Brain pericyte (primary cell): Measurements from ENCODE around the gene UQCRC2.
"Not testable (repeated sequence)": the region's sequence is repeated elsewhere in the genome, so short reads cannot be mapped to it uniquely, and the experiment has no call there.

Experiments used
- DNase-seq: peaks from one replicate; pipeline ENCODE4 v3.0.0-alpha.2; 2012; ENCODE audit warnings: low read depth, low spot score

Gene UQCRC2

DNA sequence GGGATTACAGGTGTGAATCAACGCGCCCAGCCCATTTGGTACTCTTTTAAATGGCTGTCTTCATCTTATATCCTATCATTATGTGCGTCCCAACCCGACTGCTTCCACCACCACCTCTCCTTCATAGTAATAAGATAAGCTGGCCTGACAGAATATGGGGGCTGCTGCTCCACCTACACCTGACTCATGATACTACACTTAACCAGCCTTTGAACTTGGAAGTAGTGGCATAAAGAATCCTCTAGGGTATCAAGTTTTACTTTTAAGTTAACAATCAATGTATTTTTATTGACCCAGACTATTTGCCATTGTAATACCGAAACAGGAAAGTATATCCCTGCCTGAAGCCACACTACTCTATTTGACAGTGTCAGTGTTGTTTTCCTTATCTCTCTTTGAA, 28.9 kb downstream of the UQCRC2 start:
- DNase-seq = no peak

DNA sequence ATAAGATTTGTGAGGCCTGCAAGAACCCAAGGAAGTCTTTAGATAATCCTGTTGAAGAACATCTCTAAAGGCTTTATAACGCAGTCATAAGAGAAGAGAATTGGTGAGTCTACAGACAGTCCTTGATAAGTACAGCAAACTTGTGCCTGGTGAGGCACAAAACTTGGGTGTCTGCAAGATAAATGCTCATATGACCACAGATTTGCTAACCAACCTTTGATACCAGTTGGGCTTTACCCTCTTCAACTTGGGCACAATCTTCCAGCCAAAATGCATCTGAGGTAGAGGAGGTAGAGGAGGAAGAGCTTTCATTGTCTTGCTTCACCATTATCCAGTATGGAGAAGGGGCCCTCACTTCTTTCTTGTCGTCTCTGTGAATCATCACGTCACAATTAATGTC, 30.9 kb downstream of the UQCRC2 start:
- no peak for DNase-seq

DNA sequence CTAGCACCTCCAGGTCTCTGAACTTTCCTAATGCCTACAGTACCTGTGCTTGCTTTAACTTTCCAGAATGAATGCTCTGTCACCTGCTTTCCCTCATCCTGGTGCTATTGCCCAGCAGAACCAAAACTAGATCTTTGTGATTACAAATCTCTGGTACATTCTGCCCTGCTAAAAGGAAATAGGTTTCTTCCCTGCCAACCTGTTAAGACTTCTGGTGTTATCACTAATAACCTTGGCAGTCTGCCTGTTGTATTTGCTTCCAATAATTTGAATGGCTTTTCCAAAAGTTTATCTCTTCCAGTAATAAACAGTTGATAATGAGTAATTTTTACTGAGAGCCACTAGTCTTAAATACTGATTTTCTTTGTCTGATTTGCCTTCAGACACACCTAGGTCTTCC, 32.4 kb downstream of the UQCRC2 start:
- no peak for DNase-seq

DNA sequence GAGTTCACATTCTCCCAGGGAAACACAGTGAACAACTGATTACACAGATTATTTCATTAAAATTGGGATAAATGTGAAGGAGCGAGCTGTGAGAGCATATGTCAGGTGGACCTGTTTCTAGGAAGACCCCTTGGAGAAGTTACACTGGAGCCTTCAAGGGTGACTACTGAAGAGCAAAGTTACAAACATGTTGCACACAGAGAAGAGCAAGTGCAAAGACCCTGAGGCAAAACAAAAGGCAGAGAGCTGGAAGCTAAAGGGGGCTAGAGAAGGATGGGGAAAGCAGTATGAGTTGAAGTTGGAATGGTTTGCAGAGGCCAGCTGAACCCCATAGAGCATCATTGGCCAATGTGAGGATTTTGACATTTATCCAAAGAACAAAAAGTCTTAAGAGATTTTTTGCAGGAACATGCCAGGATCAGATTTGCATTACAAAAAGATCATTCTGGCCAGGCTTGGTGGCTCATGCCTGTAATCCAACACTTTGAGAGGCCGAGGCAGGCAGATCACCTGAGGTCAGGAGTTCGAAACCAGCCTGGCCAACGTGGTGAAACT, 33.6 kb downstream of the UQCRC2 start:
- DNase-seq = no peak

DNA sequence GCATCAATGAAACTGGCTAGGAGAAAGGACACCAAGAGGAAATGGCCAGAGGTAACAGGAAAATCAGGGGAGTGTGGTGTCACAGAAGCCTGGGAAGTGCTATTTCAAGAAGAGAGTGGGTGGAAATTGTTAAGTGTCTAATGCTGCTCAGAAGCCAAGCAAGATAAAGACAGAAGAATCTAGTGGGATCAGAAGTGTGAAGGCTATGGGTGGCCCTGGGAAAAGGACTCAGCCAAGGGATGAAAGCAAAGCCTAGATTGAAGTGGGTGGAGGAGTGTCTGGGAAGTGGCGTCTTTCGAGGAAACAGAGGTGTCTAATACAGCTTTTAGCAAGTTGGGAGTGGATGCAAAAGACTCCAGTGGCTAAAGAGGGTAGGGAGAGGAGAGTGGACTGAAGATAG, 34.3 kb downstream of the UQCRC2 start:
- DNase-seq = no peak

DNA sequence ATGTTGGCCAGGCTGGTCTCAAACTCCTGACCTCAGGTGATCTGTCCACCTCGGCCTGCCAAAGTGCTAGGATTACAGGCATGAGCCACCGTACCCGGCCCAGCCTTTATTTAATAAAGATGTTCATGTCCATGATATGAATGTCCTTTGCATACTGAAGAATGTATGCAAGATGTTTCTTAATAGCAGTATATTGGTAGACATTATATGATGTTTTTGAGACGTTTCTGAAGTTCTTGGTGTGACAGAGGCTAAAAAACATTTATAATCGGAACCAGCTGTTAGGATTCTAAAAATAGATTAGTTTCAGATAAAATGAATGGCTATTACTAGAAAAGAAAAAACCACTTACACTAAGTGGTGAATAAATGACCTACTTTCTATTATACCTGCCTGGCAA, 36.0 kb downstream of the UQCRC2 start:
- DNase-seq = no peak

DNA sequence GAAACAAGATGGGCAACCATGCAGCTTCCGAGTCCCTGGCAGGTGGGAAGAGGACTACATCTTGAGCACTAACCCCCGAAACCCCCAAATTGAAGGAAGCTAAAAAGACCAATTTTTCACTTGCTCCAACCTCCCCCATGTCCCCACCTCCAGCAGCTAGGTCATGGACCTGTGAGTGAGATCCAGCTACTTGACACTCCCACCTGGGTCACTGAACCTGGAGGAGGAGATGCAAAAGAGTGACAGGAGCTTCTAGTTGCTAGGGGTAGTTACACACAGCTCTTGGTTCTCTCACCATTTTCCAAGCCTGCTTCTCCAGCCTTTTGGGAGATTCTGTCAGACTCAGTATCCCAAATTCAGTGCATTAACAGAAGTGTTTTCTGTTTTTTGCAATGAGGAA, 36.6 kb downstream of the UQCRC2 start:
- no peak for DNase-seq

DNA sequence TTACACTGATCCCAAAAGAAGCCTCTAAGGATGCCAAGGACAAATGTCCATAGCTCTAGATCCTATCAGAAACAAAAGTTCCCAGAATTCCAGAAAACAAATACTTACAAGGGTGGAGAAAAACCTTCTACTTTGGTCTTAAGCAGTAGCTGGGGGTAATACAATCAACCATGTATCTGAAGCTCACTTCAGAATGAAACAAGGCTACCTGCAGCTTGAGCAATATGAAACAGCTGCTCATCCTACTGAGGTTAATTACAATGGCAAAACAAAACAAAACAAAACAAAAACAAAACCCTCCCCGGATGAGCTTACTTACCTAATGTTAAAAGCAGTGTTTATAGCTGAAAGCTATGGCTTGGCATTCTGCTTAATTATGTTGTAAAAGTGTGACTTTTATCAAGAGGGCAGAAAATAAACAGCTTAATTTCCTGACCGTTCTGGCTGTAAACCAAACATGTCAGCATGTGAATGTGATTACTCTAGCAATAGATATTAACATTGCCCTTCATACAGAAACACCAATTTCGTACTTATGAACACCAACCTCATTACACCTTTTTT, 37.3 kb downstream of the UQCRC2 start:
- no peak for DNase-seq

DNA sequence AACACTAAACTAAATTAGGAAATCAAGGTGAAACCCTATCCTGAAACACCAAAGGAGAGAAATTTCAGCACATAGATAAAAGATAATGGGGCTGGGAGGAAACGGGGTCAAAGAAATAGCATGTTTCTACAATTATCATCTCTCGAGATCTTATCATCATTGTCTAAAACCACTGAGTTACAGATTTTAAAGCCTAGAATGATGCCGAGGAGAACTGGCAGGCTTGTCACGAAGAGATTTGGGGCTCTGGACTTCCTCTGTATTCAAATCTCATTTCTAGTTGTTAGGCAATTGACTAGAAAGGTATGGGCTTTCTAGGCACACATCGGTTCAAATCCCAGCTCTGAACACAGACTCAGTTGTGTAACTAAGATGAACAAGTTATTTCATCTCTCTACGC, 38.5 kb downstream of the UQCRC2 start:
- DNase-seq = no peak

DNA sequence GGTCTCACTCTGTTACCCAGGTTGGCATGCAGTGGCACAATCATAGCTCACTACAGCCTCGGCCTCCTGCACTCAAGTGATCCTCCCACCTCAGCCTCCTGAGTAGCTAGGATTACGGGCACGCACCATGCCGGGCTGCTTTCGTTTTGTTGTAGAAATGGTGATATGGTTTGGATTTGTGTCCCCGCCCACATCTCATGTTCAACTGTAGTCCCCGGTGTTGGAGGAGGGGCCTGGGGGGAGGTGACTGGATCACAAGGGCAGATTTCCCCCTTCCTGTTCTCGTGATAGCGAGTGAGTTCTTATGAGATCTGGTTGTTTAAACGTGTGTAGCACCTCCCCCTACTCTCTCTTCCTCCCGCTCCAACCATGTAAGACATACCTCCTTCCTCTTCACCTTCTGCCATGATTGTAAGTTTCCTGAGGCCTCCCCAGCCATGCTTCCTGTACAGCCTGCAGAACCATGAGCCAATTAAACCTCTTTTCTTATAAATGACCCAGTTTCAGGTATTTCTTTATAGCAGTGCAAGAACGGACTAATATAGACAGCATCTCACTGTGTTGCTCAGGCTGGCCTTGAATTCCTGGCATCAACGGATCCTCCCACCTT, 41.8 kb downstream of the UQCRC2 start:
- no peak for DNase-seq

DNA sequence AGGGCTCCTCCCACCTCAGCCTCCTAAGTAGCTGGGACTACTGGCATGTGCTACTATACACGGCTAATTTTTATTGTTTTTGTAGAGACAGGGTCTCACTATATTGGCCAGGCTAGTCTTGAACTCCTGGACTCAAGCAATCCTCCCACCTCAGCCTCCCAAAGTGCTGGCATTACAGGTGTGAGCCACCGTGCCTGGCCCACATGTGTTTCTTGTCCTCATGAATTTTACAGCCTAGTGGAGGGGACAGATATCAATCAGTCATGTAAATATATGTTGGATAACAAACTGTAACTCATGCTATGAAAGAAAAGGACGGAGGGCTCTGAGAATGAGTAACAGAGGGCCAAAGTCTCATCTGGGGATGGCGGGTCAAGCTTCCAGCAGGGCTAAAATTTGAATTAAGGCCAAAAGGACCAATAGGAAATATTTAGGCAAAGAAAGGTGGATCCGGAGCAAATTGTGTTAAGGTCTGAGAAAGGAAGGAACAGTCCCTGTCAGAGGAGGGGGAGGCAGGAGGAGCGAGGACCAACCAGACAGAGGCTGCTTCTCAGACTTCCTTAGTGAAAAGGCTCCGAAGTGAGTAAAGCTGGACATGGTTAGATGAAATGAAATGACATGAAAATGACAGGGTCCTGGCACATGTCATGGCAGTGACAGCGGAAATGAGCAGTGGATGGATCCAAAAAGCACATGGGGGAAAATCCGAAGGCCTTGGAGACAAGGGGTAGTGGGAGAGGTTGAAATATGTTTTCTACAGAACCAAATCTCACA, 43.9 kb downstream of the UQCRC2 start:
- DNase-seq = no peak

DNA sequence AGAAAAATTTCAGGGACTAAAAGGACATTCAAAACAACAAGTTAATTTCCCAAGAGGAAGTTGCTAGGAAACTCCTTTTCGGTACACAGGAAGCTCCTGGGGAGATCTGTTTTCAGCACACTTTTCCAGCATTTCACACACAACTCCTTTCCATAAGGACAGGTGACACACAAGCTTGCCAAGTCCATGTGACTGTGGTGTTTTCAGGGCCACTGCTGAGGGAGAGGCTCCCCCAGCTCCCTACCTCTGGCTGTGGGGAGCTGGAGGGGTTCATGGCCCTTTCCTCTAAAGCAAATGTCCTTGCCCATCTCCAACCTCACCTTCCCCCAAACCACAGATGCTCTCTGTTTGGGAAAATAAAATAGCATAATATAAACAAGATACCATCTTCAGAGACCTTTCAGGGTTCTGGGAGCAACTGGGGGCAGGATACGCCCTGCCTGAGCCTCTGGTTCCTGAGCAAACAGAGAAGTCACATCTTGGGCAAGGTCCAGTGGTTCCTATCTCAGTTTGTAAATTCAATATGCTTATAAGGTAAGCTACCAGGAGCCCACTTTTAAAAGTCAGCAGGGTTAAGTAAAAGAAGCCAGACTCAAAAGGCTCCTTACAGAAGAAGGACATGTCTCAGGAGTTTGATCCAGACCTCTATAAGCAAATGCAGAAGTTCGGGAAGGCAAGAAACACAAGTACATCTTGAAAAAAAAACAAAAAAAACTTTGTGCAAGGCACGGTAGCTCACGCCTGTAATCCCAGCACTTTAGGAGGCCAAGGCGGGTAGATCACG, 44.7 kb downstream of the UQCRC2 start:
- DNase-seq = no peak

DNA sequence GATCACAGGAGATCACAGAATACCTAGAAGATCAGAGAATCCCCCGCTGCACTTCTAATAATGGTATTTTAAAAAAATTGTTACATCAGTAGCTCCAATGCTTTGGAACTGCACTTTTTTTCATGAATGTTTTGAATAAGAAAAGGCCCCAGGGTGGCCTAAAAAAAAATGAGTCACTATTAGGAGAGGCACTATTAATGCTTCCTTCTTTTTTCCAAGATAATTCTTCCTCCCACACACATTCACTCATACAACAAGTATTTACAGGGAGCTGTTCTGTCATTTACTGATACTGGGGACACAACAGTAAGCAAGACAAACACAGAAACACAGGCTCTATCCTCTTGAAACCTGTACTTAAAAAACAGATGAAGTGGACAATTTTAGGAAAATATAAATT, 48.4 kb downstream of the UQCRC2 start:
- DNase-seq = no peak

DNA sequence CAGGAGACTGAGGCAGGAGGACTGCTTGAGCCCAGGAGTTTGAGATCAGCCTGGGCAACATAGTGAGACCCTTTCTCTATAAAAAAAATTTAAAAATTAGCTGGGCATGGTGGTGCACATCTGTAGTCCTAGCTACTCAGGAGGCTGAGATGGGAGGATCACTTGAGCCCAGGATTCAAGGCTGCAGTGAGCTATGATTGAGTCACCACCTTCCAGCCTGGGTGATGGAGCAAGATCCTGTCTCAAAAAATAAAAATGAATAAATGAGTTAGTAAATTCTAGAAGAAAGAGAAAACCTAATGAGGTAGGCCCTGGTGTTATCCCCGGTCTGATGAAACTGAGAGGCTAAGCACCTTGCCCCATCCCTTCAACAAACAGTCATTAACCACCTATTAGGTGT, 48.9 kb downstream of the UQCRC2 start:
- not testable (repeated sequence) for DNase-seq

DNA sequence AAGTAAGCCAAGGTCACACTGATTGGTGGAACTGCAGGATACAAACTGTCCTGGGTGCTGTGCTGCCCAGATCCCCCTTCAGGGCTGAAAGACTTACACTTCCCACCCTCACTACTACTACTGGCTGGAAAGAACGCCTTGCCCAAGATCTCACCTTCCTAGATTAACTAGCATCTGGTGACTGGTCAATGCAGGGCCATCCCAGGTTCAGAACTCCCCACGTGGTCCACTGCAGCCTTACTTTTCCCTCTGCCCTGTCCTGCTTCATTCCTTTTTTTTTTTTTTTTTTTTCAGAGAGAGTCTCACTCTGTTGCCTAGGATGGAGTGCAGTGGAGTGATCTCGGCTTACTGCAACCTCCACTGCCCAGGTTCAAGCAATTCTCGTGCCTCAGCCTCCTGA, 50.0 kb downstream of the UQCRC2 start:
- DNase-seq = no peak

DNA sequence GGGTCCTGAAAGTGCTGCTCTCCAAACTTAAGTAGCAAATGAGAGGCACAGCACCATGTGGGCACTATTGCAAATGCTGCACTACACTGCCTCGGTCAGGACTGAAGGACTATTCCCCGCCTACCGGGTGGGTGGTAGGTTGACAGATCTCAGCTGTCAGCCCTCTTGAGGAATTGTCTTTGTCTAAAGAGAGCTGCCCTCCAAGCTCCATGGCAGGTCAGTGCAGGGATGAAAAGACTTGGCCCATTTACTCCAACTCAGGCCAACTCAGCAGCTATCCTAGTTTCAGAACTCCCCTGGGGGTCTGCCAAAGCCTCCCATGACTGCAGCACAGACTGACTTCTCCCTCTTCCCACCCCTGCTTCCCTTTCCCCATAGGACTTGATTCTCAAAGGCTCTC, 51.2 kb downstream of the UQCRC2 start:
- DNase-seq = no peak

DNA sequence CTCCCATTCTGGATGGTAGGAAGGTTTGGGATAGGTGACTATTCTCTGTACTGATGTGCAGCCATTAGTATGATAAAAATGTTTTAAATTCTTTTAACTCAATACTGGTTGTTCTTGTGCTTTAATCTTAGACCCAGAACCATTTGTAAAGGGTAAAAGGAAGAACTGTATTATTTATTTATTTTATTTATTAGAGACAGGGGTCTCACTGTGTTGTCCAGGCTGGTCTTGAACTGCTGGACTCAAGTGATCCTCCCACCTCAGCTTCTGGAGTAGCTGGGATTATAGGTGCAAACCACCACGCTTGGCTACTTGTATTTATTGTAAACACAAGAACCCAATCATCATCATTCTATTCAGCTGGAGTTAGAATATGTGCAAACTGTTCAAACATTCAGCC, 52.6 kb downstream of the UQCRC2 start:
- no peak for DNase-seq

DNA sequence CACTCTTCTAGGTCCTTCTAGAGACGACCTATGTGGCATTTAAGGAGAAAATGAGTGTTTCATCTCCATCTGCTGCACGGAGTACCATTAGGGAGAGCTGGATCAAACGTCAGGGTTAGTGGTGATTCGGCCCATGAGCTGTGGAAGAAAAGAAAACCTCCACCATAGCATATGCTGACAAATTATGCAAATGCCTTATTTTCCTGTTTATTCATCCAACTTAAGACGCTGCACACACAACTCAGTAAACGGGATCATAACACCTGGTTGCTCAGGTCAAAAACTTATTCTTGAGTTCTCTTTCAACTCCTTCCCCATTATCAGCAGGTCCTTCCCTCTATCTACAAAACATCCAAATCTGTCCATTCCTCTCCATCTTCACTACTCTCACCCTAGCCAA, 53.5 kb downstream of the UQCRC2 start:
- no peak for DNase-seq

DNA sequence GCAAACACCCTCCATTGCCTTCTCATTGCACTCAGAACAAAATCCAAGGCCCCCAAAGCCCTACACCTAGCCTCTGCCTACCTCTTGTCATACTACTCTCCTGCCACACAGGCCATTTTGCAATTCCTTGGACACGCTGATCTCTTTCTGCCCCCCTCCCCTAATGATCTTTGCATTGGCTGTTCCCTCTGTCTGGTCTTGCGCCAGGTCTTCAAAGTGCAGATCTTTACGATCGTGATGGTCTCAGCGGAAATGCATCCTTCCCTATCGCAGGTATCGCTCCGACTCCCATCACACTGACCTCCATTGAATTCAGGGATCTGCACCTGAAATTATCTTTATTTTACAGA, 54.0 kb downstream of the UQCRC2 start:
- DNase-seq = no peak

DNA sequence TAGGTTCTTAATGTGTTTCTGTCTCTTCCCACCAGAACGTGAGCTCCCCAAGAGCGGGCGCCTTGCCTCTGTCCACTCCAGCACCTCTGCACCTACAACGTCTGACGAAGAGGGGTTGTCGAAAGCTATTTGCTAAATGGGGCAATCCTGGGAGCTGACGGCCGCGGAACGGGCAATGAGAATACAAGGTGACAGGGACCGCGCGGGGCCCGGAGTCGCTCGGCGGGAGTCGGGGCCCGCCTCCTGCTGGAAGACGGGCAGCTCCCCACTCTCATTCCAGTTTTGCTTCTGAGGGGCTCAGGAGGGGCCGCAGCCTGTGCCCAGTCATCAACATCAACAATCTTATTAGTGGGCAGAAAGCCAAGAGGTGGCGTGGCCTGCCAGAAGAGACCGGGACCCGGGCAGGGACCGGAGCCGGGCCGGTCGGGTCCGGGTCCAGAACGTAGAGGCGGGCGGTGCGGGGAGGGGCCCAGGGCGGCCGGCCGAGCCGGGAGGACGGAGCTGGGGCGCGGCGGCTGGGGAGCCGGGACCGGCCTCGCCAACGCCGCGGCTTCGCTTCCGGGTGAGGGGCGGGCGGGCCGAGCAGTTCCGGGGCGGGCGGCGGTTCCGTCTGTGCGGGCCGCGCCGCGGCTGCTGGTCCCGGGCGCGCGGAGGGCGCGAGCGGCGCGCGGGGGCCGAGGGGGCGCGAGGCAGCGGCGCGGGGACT, 54.5 kb downstream of the UQCRC2 start, which contains the start of gene MOSMO:
Gene MOSMO, plus strand, starts transcription at position 603 of the 706 bp plus-strand sequence. CDS start 191 bp downstream, outside the sequence.
- no peak for DNase-seq

DNA sequence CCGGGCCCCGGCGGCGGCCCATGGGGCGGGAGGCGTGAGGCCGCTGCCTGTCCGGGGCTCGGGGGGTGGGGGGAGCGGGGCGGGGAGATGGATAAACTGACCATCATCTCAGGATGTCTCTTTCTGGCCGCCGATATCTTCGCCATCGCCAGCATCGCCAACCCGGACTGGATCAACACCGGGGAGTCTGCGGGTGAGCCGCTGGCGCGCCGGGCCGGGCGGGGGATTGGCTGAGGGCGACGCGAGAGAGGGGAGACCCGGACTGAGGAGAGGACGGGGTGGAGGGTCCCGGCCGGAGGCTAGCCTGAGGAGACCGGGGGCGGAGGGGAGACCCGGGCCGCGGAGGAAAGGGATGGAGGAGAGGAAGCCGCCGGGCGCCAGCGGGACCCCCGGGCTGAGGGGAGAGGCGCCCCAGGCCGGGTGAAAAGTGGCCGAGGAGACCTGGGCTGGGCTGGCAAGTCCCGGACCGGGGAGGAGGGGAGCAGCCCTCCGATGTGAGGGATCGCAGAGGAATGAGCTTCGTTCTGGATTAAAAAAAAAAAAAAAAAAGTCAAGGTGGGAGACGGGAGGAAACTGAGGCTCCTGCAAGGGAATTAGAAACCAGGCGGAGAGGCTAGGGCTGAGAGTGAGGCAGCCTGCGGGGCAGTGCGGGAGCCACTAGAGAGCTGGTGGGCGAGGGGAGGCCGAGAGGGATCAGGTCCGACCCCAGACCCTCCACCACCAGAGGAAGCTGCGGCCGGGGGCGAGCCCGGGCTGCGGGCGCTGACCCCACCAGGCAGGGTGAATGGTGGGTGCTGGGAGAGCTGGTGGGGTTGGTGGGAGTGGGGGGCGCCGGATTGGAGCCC, 55.3 kb downstream of the UQCRC2 start:
- DNase-seq = no peak
